Gastrocnemius medialis (tissue), 4 donors: Measurements from ENCODE around the gene DBX1.
"Not testable (repeated sequence)": the region's sequence is repeated elsewhere in the genome, so short reads cannot be mapped to it uniquely, and the experiment has no call there.

Experiments used
- POLR2A ChIP-seq, 2 donors: fragments of 450-650 bp; IDR thresholded peaks; one replicate each; pipeline ENCODE4 v1.6.1; 2017; ENCODE audit warnings: antibody characterized with exemption in 2 of 2, mild to moderate bottlenecking in 2 of 2, moderate library complexity in 2 of 2
- TF ChIP-seq, protein P1 (sequence below), 5 experiments: fragments of 450-650 bp in 3 of 5; fragments of 200-600 bp in 2 of 5; sonication (generic) in 2 of 5; IDR thresholded peaks in 4 of 5; conservative IDR thresholded peaks in 1 of 5; 1 replicate in 4 of 5; 2 replicates in 1 of 5; pipeline ENCODE4 v1.5.1; 2016 to 2019; ENCODE audit warnings: antibody characterized with exemption in 5 of 5, mild to moderate bottlenecking in 3 of 5, moderate library complexity in 3 of 5

DNA sequence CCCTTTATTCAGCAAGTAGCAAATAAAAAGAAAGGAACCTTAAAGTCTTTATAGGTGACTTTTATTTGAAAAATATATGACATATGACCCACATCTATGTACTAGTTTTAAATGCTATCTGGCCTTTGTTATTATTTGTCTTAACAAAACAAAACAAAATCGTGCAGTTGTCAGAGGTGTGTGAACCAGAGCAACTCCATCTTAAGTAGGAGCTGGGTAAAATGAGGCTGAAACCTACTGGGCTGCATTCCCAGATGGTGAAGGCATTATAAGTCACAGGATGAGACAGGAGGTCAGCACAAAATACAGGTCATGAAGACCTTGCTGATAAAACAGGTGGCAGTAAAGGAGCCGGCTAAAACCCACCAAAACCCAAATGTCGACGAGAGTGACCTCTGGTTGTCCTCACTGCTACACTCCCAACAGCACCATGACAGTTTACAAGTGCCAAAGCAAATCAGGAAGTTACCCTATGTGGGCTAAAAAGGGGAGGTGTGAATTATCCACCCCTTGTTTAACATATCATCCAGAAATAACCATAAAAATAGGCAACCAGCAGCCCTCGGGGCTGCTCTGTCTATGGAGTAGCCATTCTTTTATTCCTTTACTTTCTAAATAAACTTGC is 40.2 kb upstream of the DBX1 start:
- TF ChIP-seq, protein P1, sequence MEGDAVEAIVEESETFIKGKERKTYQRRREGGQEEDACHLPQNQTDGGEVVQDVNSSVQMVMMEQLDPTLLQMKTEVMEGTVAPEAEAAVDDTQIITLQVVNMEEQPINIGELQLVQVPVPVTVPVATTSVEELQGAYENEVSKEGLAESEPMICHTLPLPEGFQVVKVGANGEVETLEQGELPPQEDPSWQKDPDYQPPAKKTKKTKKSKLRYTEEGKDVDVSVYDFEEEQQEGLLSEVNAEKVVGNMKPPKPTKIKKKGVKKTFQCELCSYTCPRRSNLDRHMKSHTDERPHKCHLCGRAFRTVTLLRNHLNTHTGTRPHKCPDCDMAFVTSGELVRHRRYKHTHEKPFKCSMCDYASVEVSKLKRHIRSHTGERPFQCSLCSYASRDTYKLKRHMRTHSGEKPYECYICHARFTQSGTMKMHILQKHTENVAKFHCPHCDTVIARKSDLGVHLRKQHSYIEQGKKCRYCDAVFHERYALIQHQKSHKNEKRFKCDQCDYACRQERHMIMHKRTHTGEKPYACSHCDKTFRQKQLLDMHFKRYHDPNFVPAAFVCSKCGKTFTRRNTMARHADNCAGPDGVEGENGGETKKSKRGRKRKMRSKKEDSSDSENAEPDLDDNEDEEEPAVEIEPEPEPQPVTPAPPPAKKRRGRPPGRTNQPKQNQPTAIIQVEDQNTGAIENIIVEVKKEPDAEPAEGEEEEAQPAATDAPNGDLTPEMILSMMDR (IDR thresholded peaks at IDR 0.05 in 4 of 5, conservative IDR thresholded peaks at IDR 0.05 in 1 of 5): not testable (repeated sequence)
- not testable (repeated sequence) for TF ChIP-seq POLR2A (IDR thresholded peaks at IDR 0.05)
